Gastroesophageal sphincter (tissue), 4 donors: ENCODE data around the gene ASIC4. TPM values are rescaled to one million over a fixed set of nuclear protein-coding genes. Genes with fewer than 3 reads are reported as not detected.

Source experiments
- ATAC-seq: fragments of 150-250 bp; one replicate; pipeline ENCODE4 v1.9.1; 2016; ENCODE audit warnings: mild to moderate bottlenecking, moderate library complexity
- H3K27ac ChIP-seq, 4 donors: fragments of 200-600 bp; sonication (generic) in 3 of 4; 1 replicate in 3 of 4; 2 replicates in 1 of 4; pipeline ENCODE4 v1.5.1; 2016 to 2019
- H3K27me3 ChIP-seq: fragments of 200-600 bp; sonication (generic); one replicate; pipeline ENCODE4 v1.5.1; 2019
- H3K36me3 ChIP-seq, 2 donors: fragments of 200-600 bp; sonication (generic); one replicate each; pipeline ENCODE4 v1.5.1; 2019; ENCODE audit warnings: control low read depth in 1 of 2
- H3K4me1 ChIP-seq, 3 donors: fragments of 200-600 bp; sonication (generic); 1 replicate in 2 of 3; 2 replicates in 1 of 3; pipeline ENCODE4 v1.5.1; 2016 to 2019; ENCODE audit warnings: control low read depth in 2 of 3
- H3K4me3 ChIP-seq, 2 donors: fragments of 200-600 bp; sonication (generic); one replicate each; pipeline ENCODE4 v1.5.1; 2019; ENCODE audit warnings: mild to moderate bottlenecking in 1 of 2, moderate library complexity in 1 of 2
- H3K9me3 ChIP-seq, 3 donors: fragments of 200-600 bp; sonication (generic); one replicate each; pipeline ENCODE4 v1.5.1; 2017 to 2019; ENCODE audit warnings: control low read depth in 2 of 3
- CTCF ChIP-seq, 4 experiments: fragments of 200-600 bp in 2 of 4; fragments of 450-650 bp in 2 of 4; sonication (generic) in 1 of 4; IDR thresholded peaks; one replicate each; pipeline ENCODE4 v1.5.1; 2017 to 2019; ENCODE audit warnings: antibody characterized with exemption in 4 of 4, mild to moderate bottlenecking in 2 of 4, moderate library complexity in 2 of 4
- EP300 ChIP-seq: sonication (generic); formaldehyde crosslinking; IDR thresholded peaks from one replicate; pipeline ENCODE4 v1.6.1; 2017; ENCODE audit warnings: antibody characterized with exemption, mild to moderate bottlenecking
- POLR2A ChIP-seq, 2 donors: fragments of 450-650 bp; IDR thresholded peaks; one replicate each; pipeline ENCODE4 v1.6.1; 2017; ENCODE audit warnings: antibody characterized with exemption in 2 of 2, mild to moderate bottlenecking in 2 of 2, moderate library complexity in 1 of 2
- POLR2AphosphoS5 ChIP-seq: sonication (generic); formaldehyde crosslinking; IDR thresholded peaks from one replicate; pipeline ENCODE4 v1.6.1; 2017; ENCODE audit warnings: antibody characterized with exemption
- WGBS, 2 donors: methylation state at CpG; one replicate each; pipeline ENCODE4 v1.1.5; 2018; ENCODE audit warnings: low coverage in 1 of 2; 5-methylcytosine and 5-hydroxymethylcytosine counted together
- total RNA-seq, 4 donors: library from RNA; depleted of rRNA; stranded (reverse); fragments of >200 nt; gene quantifications; one replicate each; pipeline ENCODE4 v1.1.0, GENCODE V29; 2016

Gene ASIC4
- total RNA-seq, 4 donors from 2014 or later, result 0.16 TPM; not detected in 3

GRCh38 chr2:219530048-219530963 lies 16.0 kb downstream of the ASIC4 start:
- Histone ChIP-seq H3K27me3 (peaks cover 46% of the 10 kb centered on the region), H3K4me3 (peak overlapping the region in 1 of 2 donors; percentile 32), H3K36me3 (no peaks in the 10 kb centered on the region), H3K27ac (peak overlapping the region in 1 of 4 donors; percentile 53), H3K9me3 (no peaks in the 10 kb centered on the region), H3K4me1 (peaks cover 0 to 9% (median 7%) of the 10 kb centered on the region in 3 donors)
- ATAC-seq, result peak; percentile 90
- no peak for TF ChIP-seq EP300
- TF ChIP-seq CTCF (IDR thresholded peaks at IDR 0.05), result peak in 3 of 4 experiments; percentile 98 to 99 (median 99)
- WGBS, 2 donors, result 23 to 30% methylated on average over 4 to 9 of the region's 21 CpGs

- no peaks in the 10 kb centered on the region for H3K9me3 ChIP-seq
- H3K36me3 ChIP-seq, result no peaks in the 10 kb centered on the region
- H3K4me3 ChIP-seq, result no peak overlapping the region
- H3K27ac ChIP-seq, result no peak overlapping the region
- H3K27me3 ChIP-seq, result peaks cover 37% of the 10 kb centered on the region
- TF ChIP-seq CTCF (IDR thresholded peaks at IDR 0.05) (no peak), POLR2A (IDR thresholded peaks at IDR 0.05) (no peak), POLR2AphosphoS5 (no peak), EP300 (no peak)
- WGBS, 2 donors, result 95% methylated on average over 4 of the region's 20 CpGs; no CpG with 5 or more reads in 1 of the 2 donors
- ATAC-seq, result no peak
- peaks cover 0 to 9% (median 7%) of the 10 kb centered on the region in 3 donors for H3K4me1 ChIP-seq
Observed at GRCh38 chr2:219531639-219532377, 17.5 kb downstream of the ASIC4 start.

GRCh38 chr2:219532378-219532649 lies 18.0 kb downstream of the ASIC4 start:
- Histone ChIP-seq H3K27me3 (peaks cover 34% of the 10 kb centered on the region), H3K36me3 (no peaks in the 10 kb centered on the region), H3K4me1 (peaks cover 0 to 9% (median 7%) of the 10 kb centered on the region in 3 donors), H3K27ac (no peak overlapping the region), H3K9me3 (no peaks in the 10 kb centered on the region), H3K4me3 (no peak overlapping the region)
- ATAC-seq, result no peak
- no CpG with 5 or more reads among the region's 8 CpGs for WGBS, 2 donors
- no peak for TF ChIP-seq EP300
- no peak for TF ChIP-seq POLR2AphosphoS5
- TF ChIP-seq CTCF (IDR thresholded peaks at IDR 0.05), result no peak
- no peak for TF ChIP-seq POLR2A (IDR thresholded peaks at IDR 0.05)

DNA sequence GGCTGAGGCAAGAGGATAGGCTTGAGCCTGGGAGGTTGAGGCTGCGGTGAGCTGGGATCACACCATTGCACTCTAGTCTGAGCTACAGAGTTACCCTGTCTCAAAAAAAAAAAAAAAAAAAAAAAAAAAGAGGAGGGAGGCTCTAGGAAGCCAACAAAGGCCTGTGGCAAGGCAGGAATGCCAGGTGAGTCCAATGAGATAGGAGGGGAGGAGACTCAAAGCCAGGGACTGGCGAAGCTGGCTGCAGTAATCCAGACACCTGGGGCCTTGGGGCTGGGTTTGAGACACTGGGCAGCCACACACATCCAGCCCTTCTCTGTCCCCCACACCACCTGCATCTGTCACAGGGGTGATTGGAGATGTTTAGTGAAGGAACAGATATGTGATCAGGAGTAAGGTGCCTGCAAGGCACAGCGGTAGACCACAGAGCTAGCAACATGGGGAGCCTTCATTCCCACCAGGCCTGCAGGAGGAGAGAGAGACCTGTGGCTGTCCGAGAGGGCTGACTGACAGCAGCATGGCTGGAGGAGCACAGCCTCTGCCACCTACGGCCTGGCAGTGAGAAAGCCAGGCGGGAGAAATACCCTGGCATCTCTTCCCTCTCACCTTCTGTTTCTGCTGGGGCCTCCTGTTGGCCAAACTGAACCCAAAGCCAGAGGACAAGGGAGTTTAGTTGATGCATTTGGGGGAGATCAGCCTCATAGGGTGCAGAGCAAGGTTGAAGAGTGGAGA lies 19.8 kb downstream of the ASIC4 start:
- Histone ChIP-seq H3K4me1 (peaks cover 0 to 26% (median 7%) of the 10 kb centered on the region in 3 donors), H3K9me3 (no peaks in the 10 kb centered on the region), H3K36me3 (peaks cover 0 to 7% of the 10 kb centered on the region in 2 donors), H3K27ac (no peak overlapping the region), H3K4me3 (no peak overlapping the region), H3K27me3 (peaks cover 26% of the 10 kb centered on the region)
- 69 to 79% methylated on average over 3 to 5 of the region's 6 CpGs for WGBS, 2 donors
- no peak for ATAC-seq
- TF ChIP-seq POLR2A (IDR thresholded peaks at IDR 0.05) (no peak), POLR2AphosphoS5 (no peak), EP300 (no peak), CTCF (IDR thresholded peaks at IDR 0.05) (no peak)
